Neural cell (in vitro differentiated cells): ENCODE measurements around the gene CASZ1. TPM values are rescaled to one million over a fixed set of nuclear protein-coding genes. Genes with fewer than 3 reads are reported as not detected.

Source experiments
- H2AFZ ChIP-seq: fragments of 200-600, 300-800 bp; sonication (generic), shearing (Covaris generic); 2 replicates; pipeline ENCODE4 v1.6.0; 2014; ENCODE audit warnings: low read depth, mild to moderate bottlenecking, antibody characterized with exemption, low read length, moderate library complexity
- H3F3A ChIP-seq: fragments of 200-600 bp; shearing (Covaris generic); 2 replicates; pipeline ENCODE4 v1.6.1; 2016; ENCODE audit warnings: mild to moderate bottlenecking, moderate library complexity, mixed read lengths, antibody characterized with exemption, low read length; ENCODE audit not compliant: insufficient read depth, poor library complexity, severe bottlenecking
- H3K27ac ChIP-seq: fragments of 200-600, 300-800 bp; sonication (generic), shearing (Covaris generic); 2 replicates; pipeline ENCODE4 v1.5.1; 2014; ENCODE audit warnings: mild to moderate bottlenecking, low read length, moderate library complexity
- H3K27me3 ChIP-seq: fragments of 300-800, 200-600 bp; sonication (generic), shearing (Covaris generic); 2 replicates; pipeline ENCODE4 v1.6.0; 2014; ENCODE audit warnings: mild to moderate bottlenecking, low read depth, low read length, moderate library complexity; ENCODE audit not compliant: insufficient read depth
- H3K36me3 ChIP-seq: fragments of 300-800, 200-600 bp; sonication (generic), shearing (Covaris generic); 2 replicates; pipeline ENCODE4 v1.5.1; 2014; ENCODE audit warnings: mild to moderate bottlenecking, antibody characterized with exemption, low read length, moderate library complexity; ENCODE audit not compliant: insufficient read depth
- H3K4me2 ChIP-seq: fragments of 300-800, 200-600 bp; sonication (generic), shearing (Covaris generic); 2 replicates; pipeline ENCODE4 v1.6.0; 2014; ENCODE audit warnings: mild to moderate bottlenecking, low read length
- H3K4me3 ChIP-seq: fragments of 300-800, 200-600 bp; sonication (generic), shearing (Covaris generic); 2 replicates; pipeline ENCODE4 v1.5.1; 2014; ENCODE audit warnings: mild to moderate bottlenecking, low read length, moderate library complexity
- H3K79me2 ChIP-seq: fragments of 200-600 bp; shearing (Covaris generic); replicated peaks from 2 replicates; pipeline ENCODE4 v1.6.0; 2014; ENCODE audit warnings: mild to moderate bottlenecking, low read length, moderate library complexity; ENCODE audit not compliant: insufficient read depth
- H3K9ac ChIP-seq: fragments of 300-800, 200-600 bp; sonication (generic), shearing (Covaris generic); 2 replicates; pipeline ENCODE4 v1.6.1; 2016; ENCODE audit warnings: mild to moderate bottlenecking, low read length, mixed read lengths
- H3K9me2 ChIP-seq: fragments of 200-600 bp; shearing (Covaris generic); 2 replicates; pipeline ENCODE4 v1.6.1; 2016; ENCODE audit warnings: mild to moderate bottlenecking, low read length, mixed read lengths; ENCODE audit not compliant: insufficient read depth
- H3K9me3 ChIP-seq: fragments of 200-600, 300-800 bp; sonication (generic), shearing (Covaris generic); 2 replicates; pipeline ENCODE4 v1.6.1; 2016; ENCODE audit warnings: mild to moderate bottlenecking, mixed run types, low read length, moderate library complexity, mixed read lengths
- H4K20me1 ChIP-seq: fragments of 200-600 bp; shearing (Covaris generic); 2 replicates; pipeline ENCODE4 v1.6.1; 2016; ENCODE audit warnings: mild to moderate bottlenecking, mixed run types; ENCODE audit not compliant: insufficient read depth
- CTCF ChIP-seq: fragments of 450-650 bp; IDR thresholded peaks from 2 replicates; pipeline ENCODE4 v1.5.1; 2014; ENCODE audit warnings: antibody characterized with exemption, mild to moderate bottlenecking, moderate library complexity; ENCODE audit not compliant: poor library complexity, severe bottlenecking
- EP300 ChIP-seq: fragments of 450-650 bp; conservative IDR thresholded peaks from 2 replicates; pipeline ENCODE4 v1.6.1; 2014; ENCODE audit warnings: antibody characterized with exemption, mild to moderate bottlenecking, moderate library complexity; ENCODE audit not compliant: poor library complexity, severe bottlenecking
- EZH2 ChIP-seq: fragments of 200-600, 300-800 bp; shearing (Covaris generic), sonication (generic); IDR thresholded peaks from 2 replicates; pipeline ENCODE4 v1.6.1; 2014; ENCODE audit warnings: antibody characterized with exemption, low read length, borderline replicate concordance, mild to moderate bottlenecking; ENCODE audit not compliant: insufficient read depth, poor library complexity, severe bottlenecking
- MXI1 ChIP-seq: fragments of 450-650 bp; conservative IDR thresholded peaks from 2 replicates; pipeline ENCODE4 v1.6.1; 2014; ENCODE audit warnings: antibody characterized with exemption, mild to moderate bottlenecking; ENCODE audit not compliant: poor library complexity, severe bottlenecking
- POLR2AphosphoS5 ChIP-seq: IDR thresholded peaks from 2 replicates; pipeline ENCODE4 v1.6.1; 2012
- RAD21 ChIP-seq: fragments of 450-650 bp; conservative IDR thresholded peaks from 2 replicates; pipeline ENCODE4 v1.6.1; 2014; ENCODE audit warnings: antibody characterized with exemption, mild to moderate bottlenecking, moderate library complexity
- REST ChIP-seq: IDR thresholded peaks from 2 replicates; pipeline ENCODE4 v1.6.1; 2012; ENCODE audit warnings: borderline replicate concordance
- SMC3 ChIP-seq: fragments of 450-650 bp; conservative IDR thresholded peaks from 2 replicates; pipeline ENCODE4 v1.6.1; 2014; ENCODE audit warnings: antibody characterized with exemption, mild to moderate bottlenecking, moderate library complexity; ENCODE audit not compliant: poor library complexity
- TAF1 ChIP-seq: IDR thresholded peaks from 2 replicates; pipeline ENCODE4 v1.6.1; 2012; ENCODE audit warnings: low read depth
- polyA plus RNA-seq: library from polyadenylated mRNA; depleted of rRNA; stranded (reverse); fragments of >200 nt; gene quantifications from 2 replicates; pipeline ENCODE4 v1.2.3, GENCODE V29; 2014

Gene CASZ1
- polyA plus RNA-seq, 1 donor from 2014 or later: 0.27 TPM

- Histone ChIP-seq H3K9me3 (no peaks in the 10 kb centered on the region), H2AFZ (no peak overlapping the region), H4K20me1 (no peaks in the 10 kb centered on the region), H3K4me3 (no peak overlapping the region), H3K4me2 (no peak overlapping the region), H3K9me2 (no peaks in the 10 kb centered on the region), H3K36me3 (no peaks in the 10 kb centered on the region), H3K79me2 (no peaks in the 10 kb centered on the region), H3K9ac (no peak overlapping the region), H3K27ac (no peak overlapping the region), H3F3A (no peaks in the 10 kb centered on the region), H3K27me3 (no peaks in the 10 kb centered on the region)
- TF ChIP-seq EP300: no peak
- TF ChIP-seq POLR2AphosphoS5: no peak
- TF ChIP-seq CTCF: no peak
- TF ChIP-seq REST: no peak
- no peak for TF ChIP-seq TAF1
- TF ChIP-seq MXI1: no peak
- no peak for TF ChIP-seq SMC3
- no peak for TF ChIP-seq RAD21
- TF ChIP-seq EZH2: no peak
Observed at GRCh38 chr1:10631121-10631810, 165.2 kb downstream of the CASZ1 start.

GRCh38 chr1:10630661-10631120, 165.8 kb downstream of the CASZ1 start:
- TF ChIP-seq RAD21 (no peak), EP300 (no peak), TAF1 (no peak), POLR2AphosphoS5 (no peak), SMC3 (no peak), EZH2 (no peak), REST (no peak), CTCF (no peak), MXI1 (no peak)
- H2AFZ ChIP-seq: no peak overlapping the region
- no peaks in the 10 kb centered on the region for H3F3A ChIP-seq
- H3K9me2 ChIP-seq: no peaks in the 10 kb centered on the region
- H3K79me2 ChIP-seq: no peaks in the 10 kb centered on the region
- H3K9ac ChIP-seq: no peak overlapping the region
- no peak overlapping the region for H3K4me3 ChIP-seq
- no peaks in the 10 kb centered on the region for H4K20me1 ChIP-seq
- no peaks in the 10 kb centered on the region for H3K27me3 ChIP-seq
- H3K9me3 ChIP-seq: no peaks in the 10 kb centered on the region
- H3K27ac ChIP-seq: no peak overlapping the region
- no peak overlapping the region for H3K4me2 ChIP-seq
- no peaks in the 10 kb centered on the region for H3K36me3 ChIP-seq
